Measurements from ENCODE around the gene ARHGEF3.

The ARHGEF3 gene

GRCh38 chr3:56822501-56822900, 20.8 kb upstream of the ARHGEF3 start:
- no peak for DNase-seq (ENCODE audit: low spot score)

- no peak for DNase-seq (ENCODE audit: low spot score)
Observed at GRCh38 chr3:56819016-56819809, 17.5 kb upstream of the ARHGEF3 start.

- no peak for DNase-seq (ENCODE audit: low spot score)
Observed at GRCh38 chr3:56818156-56818985, 16.6 kb upstream of the ARHGEF3 start.

- no peak for DNase-seq (ENCODE audit: low spot score)
Observed at GRCh38 chr3:56817646-56818045, 15.9 kb upstream of the ARHGEF3 start.

- DNase-seq (ENCODE audit: low spot score): no peak
Observed at GRCh38 chr3:56816061-56816460, 14.3 kb upstream of the ARHGEF3 start.

DNA sequence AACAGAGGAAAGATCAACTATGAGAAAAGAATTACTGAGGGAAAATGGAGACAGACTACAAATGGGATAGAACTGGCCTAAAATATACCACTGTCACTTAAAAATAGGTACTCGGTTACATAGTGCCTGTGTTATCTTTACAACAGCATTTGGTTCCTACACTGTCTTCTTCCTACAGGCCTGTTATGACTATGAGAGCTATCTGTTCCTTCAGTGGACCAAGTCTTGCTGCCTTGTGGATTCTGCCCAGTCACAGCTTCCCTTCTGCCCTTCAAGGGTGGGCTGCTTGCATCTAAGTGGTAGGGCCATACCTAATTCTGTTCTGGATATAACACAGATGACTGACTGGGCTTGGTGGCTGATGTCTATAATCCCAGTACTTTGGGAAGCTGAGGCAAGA, 13.8 kb upstream of the ARHGEF3 start:
- no peak for DNase-seq (ENCODE audit: low spot score)

- no peak for DNase-seq (ENCODE audit: low spot score)
Observed at GRCh38 chr3:56813653-56813960, 11.9 kb upstream of the ARHGEF3 start.

- DNase-seq (ENCODE audit: low spot score): peak; percentile 68
Observed at GRCh38 chr3:56812754-56813652, 11.3 kb upstream of the ARHGEF3 start.

- DNase-seq (ENCODE audit: low spot score): no peak
Observed at GRCh38 chr3:56811546-56812202, 9.9 kb upstream of the ARHGEF3 start.

- DNase-seq (ENCODE audit: low spot score): no peak
Observed at GRCh38 chr3:56810577-56811545, 9.1 kb upstream of the ARHGEF3 start.

DNA sequence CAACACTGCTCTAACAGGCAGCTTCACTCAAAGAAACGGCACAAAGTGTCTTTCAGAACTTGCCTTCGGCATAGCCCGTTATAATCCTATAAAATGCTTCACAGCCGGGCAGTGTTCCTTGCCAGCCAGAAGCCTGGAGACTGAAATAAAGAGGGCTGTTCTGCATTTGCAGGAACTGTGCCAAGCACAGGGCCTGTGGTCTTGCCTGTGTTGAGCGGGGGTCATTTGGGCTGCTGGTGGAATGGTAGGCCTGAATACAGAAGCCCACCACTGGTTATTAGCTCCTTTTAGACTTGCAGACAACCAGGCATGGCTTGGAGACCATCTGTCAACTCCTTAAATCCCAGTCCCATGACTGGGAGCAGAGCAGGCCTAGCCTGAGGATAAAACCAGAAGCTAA, 4.7 kb upstream of the ARHGEF3 start:
- no peak for DNase-seq (ENCODE audit: low spot score)

- no peak for DNase-seq (ENCODE audit: low spot score)
Observed at GRCh38 chr3:56802790-56803189, 1.0 kb upstream of the ARHGEF3 start.

DNA sequence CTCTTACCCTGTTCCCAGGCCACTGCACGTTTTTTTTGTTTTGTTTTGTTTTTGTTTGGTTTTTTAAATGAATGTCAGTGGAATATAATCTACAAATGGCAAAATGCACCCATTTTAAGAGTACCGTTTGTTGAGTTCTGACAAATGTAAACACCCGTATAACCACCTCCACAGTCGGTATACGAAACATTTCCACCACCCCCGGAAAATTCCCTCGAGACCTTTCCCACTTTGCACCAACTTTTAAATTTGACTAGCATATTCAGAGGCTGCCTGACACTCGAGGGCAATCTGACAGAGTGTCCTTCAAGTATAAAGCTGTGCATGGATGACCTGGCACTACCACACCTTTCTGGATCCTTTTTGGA, 613 bp upstream of the ARHGEF3 start:
- DNase-seq (ENCODE audit: low spot score): no peak

- no peak for DNase-seq (ENCODE audit: low spot score)
Observed at GRCh38 chr3:56800832-56801661, 702 bp downstream of the ARHGEF3 start.

- DNase-seq (ENCODE audit: low spot score): peak; percentile 63
Observed at GRCh38 chr3:56800130-56800831, 1.5 kb downstream of the ARHGEF3 start.

DNA sequence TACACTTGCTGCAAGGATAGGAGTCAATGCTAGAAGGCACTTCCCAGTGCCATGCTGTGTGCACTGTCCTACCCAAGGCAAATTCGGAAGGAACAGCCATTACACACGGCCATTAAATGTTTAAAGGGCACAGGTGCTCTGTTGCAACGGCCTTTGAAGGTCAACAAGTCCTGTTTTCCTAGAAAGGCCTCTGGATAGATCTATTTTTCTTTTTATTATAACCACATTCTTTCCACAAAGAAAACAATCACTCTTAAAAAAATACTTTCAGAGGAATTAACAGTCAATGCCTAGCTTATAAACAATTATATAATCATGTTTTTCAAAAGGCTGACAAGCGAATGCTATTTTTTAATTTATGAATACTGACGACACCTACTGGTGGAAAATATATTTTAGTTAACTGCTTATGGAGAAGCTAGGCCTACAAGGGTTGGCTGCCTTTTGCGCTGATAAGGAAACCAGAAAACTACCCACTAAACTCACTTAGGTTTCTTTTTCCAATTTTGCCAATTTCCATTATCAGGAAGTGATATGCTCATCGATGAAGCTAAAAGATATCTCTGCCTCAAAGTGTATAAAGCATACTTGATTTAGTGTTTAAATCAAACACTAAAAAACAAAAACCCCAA, 2.4 kb downstream of the ARHGEF3 start:
- peak; percentile 83 for DNase-seq (ENCODE audit: low spot score)

GRCh38 chr3:56796996-56797395, 4.8 kb downstream of the ARHGEF3 start:
- no peak for DNase-seq (ENCODE audit: low spot score)

GRCh38 chr3:56796202-56796601, 5.5 kb downstream of the ARHGEF3 start:
- DNase-seq (ENCODE audit: low spot score): no peak

- DNase-seq (ENCODE audit: low spot score): no peak
Observed at GRCh38 chr3:56795829-56796185, 5.9 kb downstream of the ARHGEF3 start.
